Stimulated activated CD8-positive, alpha-beta memory T cell treated with anti-CD3 and anti-CD28 coated beads, Interleukin-15, amount 100 ng/mL, for 1 hour (primary cell): ENCODE measurements around the gene TRNAU1AP.
A peak's percentile ranks its signal among the peaks of the same experiment; 100 is the strongest.
"Not testable (repeated sequence)": the region's sequence is repeated elsewhere in the genome, so short reads cannot be mapped to it uniquely, and the experiment has no call there.

Source experiments
- DNase-seq: peaks from one replicate; pipeline ENCODE4 v3.0.0-alpha.2; 2020; ENCODE audit warnings: low read depth

Gene TRNAU1AP

DNA sequence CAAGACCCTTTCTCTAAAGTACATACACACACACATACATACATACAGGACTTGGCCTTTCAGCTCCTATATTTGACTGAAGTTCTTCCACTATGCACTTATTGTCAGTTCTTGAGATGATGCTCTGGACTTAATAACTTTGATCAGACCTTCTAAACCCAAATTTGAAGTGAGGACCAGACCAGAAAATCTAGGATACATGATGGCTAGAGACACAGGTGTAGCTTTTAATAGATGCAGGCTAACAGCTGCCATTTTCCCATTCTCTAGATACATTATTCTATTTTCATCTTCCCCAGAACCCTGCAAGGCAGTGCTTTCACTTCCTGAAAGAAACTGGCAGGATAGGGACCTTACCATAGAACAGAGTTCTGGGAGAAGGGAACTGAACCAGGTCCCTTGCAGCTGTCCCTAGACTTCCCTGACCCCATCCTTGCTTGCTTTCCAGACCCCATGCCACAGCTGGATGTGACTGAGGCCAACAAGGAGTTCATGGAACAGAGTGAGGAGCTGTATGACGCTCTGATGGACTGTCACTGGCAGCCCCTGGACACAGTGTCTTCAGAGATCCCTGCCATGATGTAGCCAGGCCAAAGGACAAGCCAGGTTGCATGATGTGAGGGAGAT, 24.3 kb downstream of the TRNAU1AP start:
- DNase-seq = no peak

DNA sequence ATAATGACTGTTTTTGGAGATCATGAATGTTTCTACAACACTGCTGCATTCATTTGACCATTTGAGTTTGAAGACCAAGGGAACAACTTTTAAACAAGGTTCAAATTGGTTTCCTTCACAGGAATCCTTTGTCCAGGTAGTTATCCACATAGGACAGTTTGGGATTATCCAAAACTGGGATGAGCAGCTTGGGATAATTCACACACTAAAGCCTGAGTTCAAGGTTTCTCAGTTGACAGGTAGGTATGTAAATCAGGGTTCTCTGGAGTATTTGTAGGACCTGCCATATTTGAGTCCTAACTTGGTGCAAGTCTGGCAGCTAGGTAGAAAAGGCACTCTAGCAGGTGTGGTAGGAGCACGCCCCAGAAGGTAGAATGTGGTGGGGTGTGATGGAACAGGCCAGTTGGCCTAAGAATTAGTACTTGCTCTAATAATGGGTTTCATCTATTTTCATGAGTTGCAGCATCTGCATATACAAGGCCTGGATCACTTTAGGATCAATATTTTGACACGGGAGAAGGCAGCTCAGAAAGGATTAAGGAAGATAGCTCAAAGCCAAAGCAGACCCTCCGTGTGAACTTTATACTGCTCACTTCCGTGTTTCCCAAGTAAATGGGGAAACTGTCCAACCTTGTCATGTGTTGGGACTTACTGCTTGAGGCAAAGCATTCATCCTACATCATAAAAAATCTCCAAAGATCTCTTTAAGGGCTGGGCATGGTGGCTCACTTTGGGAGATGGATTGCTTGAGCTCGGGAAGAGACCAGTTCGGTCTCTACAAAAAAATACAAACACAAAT, 25.1 kb downstream of the TRNAU1AP start:
- DNase-seq = no peak

DNA sequence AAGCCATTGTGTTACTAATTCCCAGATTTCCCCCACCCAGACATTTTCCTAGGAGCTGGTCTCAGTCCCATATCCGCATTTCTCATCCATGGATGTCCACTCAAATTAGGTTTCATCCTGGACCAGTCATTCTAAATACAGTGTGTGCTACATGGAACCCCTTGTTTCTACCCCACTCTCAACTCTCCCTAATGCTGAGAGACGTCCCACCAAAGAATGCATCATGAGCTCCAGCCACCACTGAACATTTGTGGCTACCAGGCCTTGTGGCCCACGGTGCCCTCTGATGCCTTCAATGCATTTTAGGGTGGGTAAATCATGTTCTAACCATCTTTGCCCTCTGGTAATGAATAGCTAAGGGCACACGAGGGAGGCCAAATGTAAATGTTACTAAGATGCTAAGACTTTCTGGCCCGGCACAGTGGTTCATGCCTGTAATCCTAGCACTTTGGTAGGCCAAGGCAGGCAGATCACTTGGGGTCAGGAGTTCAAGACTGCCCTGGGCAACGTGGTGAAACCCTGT, 25.9 kb downstream of the TRNAU1AP start:
- no peak for DNase-seq

DNA sequence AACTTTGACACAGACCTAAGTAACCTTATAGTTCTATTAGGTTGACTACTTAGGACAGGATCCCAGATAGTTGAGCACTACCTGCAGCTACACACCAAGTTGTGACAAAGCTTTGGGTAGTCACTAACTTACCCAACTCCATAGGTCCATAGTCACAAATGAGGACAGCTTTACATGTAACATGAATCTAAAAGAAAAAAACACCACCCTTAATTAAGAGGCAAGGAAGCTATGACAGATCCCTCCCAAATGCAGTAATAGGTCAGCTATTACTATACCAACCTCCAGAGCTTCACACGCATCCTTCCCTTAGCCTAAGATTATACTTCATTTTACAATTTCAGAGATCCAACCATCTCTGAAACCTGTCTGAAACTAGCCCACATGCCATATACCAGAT, 26.5 kb downstream of the TRNAU1AP start:
- no peak for DNase-seq

DNA sequence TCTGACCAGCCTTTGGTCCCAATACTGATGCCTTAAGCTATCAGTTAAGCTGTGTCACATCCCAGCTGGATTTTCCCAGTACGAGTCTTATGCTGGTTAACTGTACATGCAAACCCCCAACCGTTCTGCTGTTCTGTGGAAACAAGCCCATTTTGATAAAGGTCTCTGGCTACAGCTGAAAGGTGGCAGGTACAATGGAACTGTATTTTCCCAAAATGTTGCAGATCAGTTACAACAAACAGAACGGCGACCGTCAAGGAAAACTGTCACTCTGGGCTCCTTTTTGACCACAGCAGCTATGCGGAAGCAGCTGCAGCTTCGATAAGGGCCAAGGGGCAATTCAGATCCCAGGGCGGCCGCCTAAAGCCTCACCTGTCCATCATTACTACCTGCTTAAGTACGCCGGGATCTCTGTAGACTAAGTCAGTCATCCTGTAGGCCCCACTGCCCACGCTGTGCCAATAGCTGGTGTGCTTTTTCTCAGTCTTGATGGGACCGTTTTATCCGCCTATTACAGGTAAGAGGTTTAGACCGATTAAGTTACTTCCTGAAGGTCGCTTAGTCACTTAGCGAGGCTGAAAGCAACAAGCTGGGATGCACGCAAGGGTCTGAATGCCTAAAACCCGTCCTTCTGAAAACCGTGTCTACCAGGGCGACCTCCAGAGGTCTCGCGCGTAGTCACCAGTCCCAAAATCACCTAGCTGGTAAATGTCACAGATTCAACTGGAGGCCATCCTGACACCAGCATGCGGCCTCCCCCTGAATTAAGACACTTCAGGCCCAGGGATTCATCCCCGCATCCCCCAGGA, 28.0 kb downstream of the TRNAU1AP start:
- DNase-seq = peak; percentile 35

DNA sequence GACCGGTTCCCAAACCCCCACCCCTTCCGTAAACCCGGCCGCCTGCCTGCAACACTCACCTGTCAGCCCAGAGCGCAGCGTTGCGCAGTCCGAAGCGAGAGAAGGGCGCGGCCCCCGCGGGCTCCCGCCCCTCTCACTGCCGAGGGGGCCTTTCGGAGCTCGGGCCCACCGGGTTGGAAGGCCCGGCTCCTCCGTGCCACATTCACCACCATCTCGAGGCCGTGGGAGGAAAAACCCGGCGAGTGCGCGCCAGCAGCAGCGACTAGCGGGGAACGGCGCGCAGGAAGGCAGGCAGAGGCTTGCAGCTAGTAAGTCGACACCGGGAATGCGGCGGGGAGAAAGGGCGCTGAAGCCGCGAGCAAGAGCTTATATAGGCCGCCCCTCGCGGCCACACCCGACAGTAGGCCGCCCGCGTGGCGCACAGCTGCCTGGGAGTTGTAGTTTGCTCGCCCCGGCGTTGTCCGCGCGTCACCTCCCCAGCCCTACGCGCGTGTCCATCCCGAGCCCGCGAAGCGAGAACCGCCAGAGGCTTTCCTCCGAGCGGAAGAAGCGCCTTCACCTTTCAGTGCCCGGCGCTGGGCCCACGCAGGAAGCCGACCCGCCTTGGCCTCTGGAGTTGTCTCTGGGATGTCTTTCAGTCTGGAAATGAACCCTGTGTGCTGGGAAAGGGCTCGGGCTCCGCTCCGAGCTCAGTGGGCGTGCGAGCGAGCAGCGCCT, 28.8 kb downstream of the TRNAU1AP start:
- peak; percentile 84 for DNase-seq

DNA sequence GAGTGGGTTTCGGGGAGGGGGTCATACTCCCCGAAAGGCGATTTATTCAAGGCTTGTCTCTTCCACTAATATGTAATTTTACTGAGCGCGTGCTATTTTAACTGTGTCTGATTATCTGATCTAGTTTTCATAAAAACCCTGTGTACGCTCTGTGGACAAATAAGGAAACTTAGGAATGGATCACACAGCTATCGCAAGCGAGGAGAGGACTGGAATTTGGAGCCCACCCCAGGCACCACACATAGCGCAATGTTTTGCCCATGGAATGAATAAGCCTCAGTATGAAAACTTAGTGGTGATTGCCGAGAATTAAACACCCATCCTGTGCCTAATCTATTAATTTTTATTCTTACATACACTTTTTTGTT, 29.3 kb downstream of the TRNAU1AP start:
- DNase-seq = no peak

DNA sequence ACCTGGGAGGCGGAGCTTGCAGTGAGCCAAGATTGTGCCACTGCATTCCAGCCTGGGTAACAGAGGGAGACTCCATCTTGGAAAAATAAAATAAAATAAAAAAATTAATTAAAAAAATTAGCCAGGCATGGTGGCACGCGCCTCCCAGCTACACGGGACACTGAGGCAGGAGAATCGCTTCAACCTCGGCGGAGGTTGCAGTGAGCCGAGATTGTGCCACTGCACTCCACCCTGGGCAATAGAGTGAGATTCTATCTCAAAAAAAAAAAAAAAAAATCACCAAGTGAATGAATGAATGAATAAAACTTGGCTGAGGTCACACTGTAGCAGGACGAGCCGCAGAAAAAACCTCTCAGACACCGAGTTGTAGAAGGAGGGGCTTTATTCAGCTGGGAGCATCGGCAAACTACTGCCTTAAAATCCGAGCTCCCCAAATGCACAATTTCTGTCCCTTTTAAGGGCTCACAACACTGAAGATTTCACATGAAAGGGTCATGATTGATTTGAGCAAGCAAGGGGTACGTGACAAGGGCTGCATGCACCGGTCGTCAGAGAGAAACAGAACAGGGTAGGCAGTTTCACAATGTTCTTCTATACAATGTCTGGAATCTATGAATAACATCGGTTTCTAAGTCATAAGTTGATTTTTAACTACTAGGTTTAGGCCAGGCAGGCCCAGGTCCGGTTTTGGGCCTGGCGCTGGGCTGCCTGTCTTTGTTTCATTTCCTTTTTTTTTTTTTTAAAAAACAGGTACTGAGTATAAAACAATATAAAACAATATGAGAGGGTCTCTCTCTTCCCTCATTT, 33.9 kb downstream of the TRNAU1AP start:
- not testable (repeated sequence) for DNase-seq

DNA sequence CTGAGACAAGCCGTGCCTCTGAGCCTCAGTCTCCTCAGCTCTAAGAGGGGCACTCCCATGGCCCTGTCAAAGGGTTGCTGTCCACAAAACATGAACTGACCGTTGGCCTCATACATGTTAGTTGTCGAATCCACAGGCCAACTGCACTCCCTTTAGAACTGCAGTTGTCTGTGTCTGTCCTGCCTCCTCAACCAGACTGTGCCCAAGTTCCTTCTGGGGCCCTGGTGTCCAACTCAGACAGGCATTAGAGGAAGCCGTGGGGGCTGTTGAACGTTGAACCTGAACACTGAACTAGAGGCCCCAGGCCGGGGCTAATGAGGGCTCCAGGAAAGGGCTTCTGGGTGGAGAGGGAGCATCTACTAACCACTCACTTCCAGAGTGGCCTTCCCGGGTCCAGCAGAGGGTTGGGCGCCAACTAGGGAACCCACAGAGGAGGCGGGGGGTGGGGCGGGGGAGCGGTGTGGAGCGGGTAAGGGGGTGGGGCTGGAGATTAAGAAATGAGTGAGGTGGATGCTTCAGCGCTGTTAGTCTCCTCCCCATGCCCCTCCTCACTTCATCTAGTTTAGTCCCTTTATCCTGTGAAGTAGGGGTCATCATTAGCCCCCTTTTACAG, 38.9 kb downstream of the TRNAU1AP start, which contains the start of gene RAB42:
TSS of gene RAB42 (plus strand) at position 558 of the 613 bp plus-strand sequence. CDS start 247 bp downstream, outside the sequence.
- DNase-seq = no peak

DNA sequence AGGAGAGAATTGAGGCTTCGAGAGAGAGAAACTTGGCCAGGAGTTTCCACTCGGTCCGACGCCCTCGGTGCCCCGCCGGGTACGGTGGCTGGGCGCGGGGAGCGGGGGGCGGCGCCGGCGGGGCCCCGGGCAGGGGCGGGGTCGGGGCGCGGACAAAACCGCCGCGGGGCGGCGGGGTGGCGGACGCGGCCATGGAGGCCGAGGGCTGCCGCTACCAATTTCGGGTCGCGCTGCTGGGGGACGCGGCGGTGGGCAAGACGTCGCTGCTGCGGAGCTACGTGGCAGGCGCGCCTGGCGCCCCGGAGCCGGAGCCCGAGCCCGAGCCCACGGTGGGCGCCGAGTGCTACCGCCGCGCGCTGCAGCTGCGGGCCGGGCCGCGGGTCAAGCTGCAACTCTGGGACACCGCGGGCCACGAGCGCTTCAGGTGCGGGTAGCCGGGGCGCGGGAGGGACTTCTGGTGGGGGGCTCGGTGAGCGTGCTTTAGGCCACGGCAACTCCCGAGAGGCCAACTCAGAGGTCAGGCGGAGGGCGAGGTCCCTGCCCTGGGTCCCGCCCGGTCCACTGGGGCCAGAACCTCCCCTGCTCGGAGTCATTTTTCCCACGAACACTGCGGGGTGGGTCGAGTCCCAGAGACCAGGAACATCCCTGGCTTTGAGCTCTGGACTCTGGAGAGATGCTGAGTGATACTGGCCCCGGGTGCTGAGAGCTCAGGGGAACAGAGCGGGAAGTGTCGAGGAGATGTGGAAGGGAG, 39.6 kb downstream of the TRNAU1AP start:
- no peak for DNase-seq

DNA sequence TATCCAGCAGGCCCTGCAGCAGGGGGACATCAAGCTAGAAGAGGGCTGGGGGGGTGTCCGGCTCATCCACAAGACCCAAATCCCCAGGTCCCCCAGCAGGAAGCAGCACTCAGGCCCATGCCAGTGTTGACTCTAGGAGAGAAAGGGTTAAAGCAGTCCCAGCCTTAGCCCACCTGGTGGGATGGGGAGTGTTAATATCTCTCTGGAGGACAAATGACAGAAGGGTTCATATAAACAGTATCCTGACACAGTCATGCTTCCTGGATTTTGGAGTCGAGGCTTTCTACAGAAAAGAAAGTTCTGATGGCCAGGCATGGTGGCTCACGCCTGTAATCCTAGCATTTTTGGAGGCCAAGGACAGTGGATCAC, 41.1 kb downstream of the TRNAU1AP start:
- DNase-seq = not testable (repeated sequence)

DNA sequence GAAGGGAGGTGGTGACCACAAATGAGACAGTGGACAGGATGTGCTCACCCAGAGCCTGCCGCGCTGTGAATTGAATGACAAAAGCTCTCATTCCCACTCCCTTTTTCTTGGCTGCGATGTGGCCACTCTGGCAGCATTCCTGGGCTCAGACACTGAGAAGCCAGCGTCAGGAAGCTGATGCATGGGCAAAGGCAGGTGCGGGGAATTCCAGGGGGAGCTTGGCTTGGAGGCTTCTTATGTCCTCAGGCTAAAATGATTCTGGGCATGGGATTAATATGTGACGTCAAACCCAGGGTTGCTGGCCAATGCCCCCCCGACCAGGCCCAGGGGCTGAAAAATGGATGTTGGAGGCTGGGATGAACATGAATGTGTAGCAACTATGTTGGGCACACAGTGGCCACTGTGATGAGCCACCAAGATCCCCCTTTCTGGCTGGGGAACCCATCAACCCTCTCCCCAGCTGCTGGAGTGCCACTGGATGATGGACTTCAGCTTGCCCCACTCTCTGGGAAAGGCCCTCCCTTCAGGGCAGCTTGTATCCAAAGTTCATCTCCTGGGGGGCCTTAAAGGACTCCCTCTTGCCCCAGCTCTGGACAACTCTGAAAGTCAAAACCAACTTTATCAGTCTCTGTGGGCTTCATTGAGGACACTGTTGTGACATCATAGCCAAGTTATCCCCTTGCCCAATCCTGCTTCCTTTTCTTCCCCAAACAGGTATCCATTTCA, 42.0 kb downstream of the TRNAU1AP start:
- not testable (repeated sequence) for DNase-seq

DNA sequence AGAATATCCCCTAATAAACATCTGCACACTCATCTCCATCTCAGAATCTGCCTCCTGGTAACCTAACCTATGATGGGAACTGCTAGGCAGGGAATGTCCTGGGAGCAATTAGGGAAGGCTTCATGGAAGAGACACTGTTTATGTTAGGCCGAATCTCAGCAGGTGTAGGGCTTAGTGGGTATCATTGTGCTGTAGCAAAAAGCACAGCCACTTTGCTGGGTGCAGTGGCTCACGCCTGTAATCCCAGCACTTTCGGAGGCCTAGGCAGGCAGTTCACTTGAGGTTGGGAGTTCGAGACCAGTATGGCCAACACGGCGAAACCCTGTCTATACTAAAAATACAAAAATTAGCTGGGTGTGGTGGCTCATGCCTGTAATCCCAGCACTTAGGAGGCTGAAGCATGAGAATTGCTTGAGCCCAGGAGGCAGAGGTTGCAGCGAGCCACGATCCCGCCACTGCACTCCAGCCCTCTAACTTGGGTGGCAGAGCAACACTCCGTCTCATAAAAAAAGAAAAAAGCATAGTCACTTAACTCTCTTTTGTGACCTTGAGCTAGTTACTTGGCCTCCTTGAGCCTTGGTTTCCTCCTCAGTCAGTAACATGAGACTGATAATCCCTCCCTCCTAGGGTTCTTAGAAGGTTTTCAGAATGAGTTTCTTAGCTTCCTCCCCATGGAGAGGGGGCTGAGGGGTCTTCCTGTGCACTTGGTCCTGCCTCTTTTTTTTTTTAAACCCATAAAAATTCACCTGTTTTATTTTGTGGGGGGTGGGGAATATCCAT, 42.7 kb downstream of the TRNAU1AP start:
- DNase-seq = no peak

DNA sequence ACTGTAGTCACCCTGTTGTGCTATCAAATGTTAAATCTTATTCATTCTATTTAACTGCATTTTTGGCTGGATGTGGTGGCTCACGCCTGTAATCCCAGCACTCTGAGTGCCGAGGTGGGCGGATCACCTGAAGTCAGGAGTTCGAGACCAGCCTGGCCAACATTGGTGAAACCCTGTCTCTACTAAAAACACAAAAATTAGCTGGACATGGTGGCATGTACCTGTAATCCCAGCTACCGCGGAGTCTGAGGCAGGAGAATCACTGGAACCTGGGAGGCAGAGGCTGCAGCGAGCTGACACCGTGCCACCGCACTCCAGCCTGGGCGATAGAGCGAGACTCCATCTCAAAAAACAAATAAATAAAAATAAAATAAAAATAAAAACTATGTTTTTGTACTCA, 43.4 kb downstream of the TRNAU1AP start:
- not testable (repeated sequence) for DNase-seq

DNA sequence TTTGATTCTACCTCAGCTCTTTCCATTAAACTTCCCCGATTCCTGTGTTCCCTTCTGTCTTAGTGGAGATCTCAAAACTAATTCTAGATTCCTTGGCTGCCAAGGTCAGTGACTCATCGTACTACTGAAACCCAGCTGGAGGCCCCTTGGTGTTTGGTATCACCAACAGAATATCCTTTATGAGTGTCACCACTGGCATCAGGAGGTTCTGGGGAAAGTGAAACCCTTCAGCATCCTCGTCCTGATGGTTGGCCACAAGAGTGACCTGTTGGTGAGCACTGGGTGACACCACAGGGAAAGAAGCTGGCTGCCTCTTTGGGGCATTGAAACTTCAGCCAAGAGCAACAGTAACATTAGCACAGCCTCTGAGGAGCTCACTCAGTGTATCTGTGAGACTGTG, 48.8 kb downstream of the TRNAU1AP start:
- DNase-seq = no peak

DNA sequence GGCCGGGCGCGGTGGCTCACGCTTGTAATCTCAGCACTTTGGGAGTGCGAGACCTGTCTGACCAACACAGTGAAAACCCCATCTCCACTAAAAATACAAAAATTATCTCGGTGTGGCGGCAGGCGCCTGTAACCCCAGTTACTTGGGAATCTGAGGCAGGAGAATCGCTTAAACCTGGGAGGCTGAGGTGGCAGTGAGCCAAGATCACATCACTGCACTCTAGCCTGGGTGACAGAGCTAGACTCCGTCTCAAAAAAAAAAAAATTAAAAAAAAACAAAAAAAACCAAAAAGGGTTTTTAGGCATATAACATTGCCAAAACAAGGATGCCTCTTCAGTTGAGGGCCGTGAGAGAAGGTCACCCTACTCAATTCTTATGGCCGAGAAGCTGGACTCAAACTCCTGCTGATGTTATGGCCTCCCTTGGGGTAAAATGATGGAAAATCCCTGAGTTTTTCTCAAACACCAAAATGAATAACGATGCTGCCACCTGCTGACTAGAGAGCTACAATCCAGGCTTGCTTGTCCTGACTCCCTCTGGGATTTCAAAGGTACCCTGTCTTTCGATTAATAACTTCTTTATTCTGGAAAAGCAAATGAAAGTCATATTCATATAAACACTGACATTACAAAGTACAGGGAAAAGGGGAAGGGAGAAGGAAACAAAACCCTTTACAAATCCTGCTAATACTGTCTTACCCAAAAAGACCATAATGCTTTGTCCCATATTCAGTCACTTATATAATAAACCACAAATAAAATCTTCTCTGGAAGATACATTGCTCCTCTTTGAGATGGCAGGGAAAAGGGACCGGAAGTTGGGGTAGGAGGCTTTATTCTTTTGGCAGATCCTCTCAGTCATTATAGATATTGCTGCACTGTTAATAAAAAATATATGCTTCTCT, 49.9 kb downstream of the TRNAU1AP start:
- no peak for DNase-seq

DNA sequence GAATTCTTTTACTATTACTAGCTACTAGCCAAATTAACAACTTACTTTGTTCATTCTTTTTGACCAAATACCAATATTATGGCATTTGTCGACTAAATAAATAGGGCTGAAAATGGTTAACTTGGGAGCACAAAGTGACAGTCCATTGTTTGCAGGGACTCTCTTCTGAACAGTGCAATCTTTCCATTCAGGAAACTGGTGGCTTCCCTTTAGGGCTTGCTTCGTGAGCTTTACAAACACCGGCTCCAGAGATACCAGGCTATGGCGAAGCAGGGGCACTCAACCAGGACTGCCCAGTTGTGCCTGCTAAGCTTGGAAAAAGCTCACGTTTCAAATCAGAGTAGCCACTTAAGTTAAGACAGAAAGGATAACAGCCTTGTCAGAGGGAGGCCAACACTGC, 51.5 kb downstream of the TRNAU1AP start:
- DNase-seq = no peak
